Measurements from ENCODE around the gene PCDHGB2. TPM values are rescaled to one million over a fixed set of nuclear protein-coding genes. Genes with fewer than 3 reads are reported as not detected.
A peak's percentile ranks its signal among the peaks of the same experiment; 100 is the strongest.

The PCDHGB2 gene
- total and polyA plus RNA-seq, 7 donors: 0.10 to 2.4 (median 1.2) TPM

DNA sequence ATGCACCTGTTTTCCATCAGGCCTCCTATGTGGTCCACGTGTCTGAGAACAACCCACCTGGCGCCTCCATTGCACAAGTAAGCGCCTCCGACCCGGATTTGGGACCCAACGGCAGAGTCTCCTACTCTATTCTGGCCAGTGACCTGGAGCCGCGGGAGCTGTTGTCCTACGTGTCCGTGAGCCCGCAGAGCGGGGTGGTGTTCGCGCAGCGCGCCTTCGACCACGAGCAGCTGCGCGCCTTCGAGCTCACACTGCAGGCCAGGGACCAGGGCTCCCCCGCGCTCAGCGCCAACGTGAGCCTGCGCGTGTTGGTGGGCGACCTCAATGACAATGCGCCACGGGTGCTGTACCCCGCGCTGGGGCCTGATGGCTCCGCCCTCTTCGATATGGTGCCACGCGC is 8.2 kb upstream of the PCDHGB2 start:
- ATAC-seq (no peak), DNase-seq (no peak)
- Histone ChIP-seq H3K27ac (no peak overlapping the region), H3K9me3 (peaks cover 7% of the 10 kb centered on the region), H3K36me3 (ENCODE audit: insufficient read depth in 1 of 2, low read depth in 1 of 2) (no peaks in the 10 kb centered on the region), H3K4me1 (no peaks in the 10 kb centered on the region), H3K4me3 (no peak overlapping the region), H3K27me3 (ENCODE audit: insufficient read depth in 3 of 3, low read length in 2 of 3) (peaks cover 0 to 43% (median 8%) of the 10 kb centered on the region in 3 donors)
- 35 to 40% (median 35%) methylated on average over 30 to 34 of the region's 36 CpGs for WGBS, 3 donors
- intact Hi-C loops (cut with DNase I): no loop called here
- TF ChIP-seq CTCF (IDR thresholded peaks at IDR 0.05): no peak

GRCh38 chr5:141354900-141355469 is 4.8 kb upstream of the PCDHGB2 start, which contains the start of gene PCDHGA4:
Gene PCDHGA4 (plus strand): TSS chr5:141355021. CDS start chr5:141355108, 87 bp downstream.
- intact Hi-C loops (cut with DNase I): no loop called here
- peak in 1 of 2 donors; percentile 44 for DNase-seq
- ATAC-seq: peak in 3 of 4 donors; percentile 23 to 68 (median 55)
- H3K36me3 ChIP-seq (ENCODE audit: insufficient read depth in 1 of 2, low read depth in 1 of 2): no peaks in the 10 kb centered on the region
- H3K27me3 ChIP-seq (ENCODE audit: insufficient read depth in 3 of 3, low read length in 2 of 3): peaks cover 0 to 57% (median 9%) of the 10 kb centered on the region in 3 donors
- H3K4me1 ChIP-seq: no peaks in the 10 kb centered on the region
- peaks cover 14% of the 10 kb centered on the region for H3K9me3 ChIP-seq
- H3K4me3 ChIP-seq: peak within 1 kb of the TSS; percentile 59
- WGBS, 3 donors: 19% methylated on average over 29 of the region's 29 CpGs
- TF ChIP-seq CTCF (IDR thresholded peaks at IDR 0.05): peak; percentile 43
- no peak within 1 kb of the TSS for H3K27ac ChIP-seq

GRCh38 chr5:141355641-141356040 is 4.2 kb upstream of the PCDHGB2 start:
- H3K36me3 ChIP-seq (ENCODE audit: insufficient read depth in 1 of 2, low read depth in 1 of 2): no peaks in the 10 kb centered on the region
- H3K4me1 ChIP-seq: no peaks in the 10 kb centered on the region
- 49 to 55% (median 52%) methylated on average over 24 of the region's 24 CpGs for WGBS, 3 donors
- peaks cover 16% of the 10 kb centered on the region for H3K9me3 ChIP-seq
- H3K4me3 ChIP-seq: peak overlapping the region; percentile 59
- DNase-seq (no peak), ATAC-seq (peak in 1 of 4 donors; percentile 36)
- H3K27me3 ChIP-seq (ENCODE audit: insufficient read depth in 3 of 3, low read length in 2 of 3): peaks cover 0 to 59% (median 11%) of the 10 kb centered on the region in 3 donors
- no peak overlapping the region for H3K27ac ChIP-seq
- intact Hi-C loops (cut with DNase I): no loop called here
- no peak for TF ChIP-seq CTCF (IDR thresholded peaks at IDR 0.05)

- intact Hi-C loops (cut with DNase I): no loop called here
- Histone ChIP-seq H3K27ac (no peak overlapping the region), H3K9me3 (peaks cover 20% of the 10 kb centered on the region), H3K27me3 (ENCODE audit: insufficient read depth in 3 of 3, low read length in 2 of 3) (peaks cover 0 to 59% (median 13%) of the 10 kb centered on the region in 3 donors), H3K4me1 (no peaks in the 10 kb centered on the region), H3K36me3 (ENCODE audit: insufficient read depth in 1 of 2, low read depth in 1 of 2) (no peaks in the 10 kb centered on the region), H3K4me3 (peak overlapping the region; percentile 59)
- no peak for DNase-seq
- TF ChIP-seq CTCF (IDR thresholded peaks at IDR 0.05): no peak
- no peak for ATAC-seq
- 68 to 77% (median 74%) methylated on average over 5 of the region's 5 CpGs for WGBS, 3 donors
Observed at GRCh38 chr5:141356133-141356532, 3.7 kb upstream of the PCDHGB2 start.

DNA sequence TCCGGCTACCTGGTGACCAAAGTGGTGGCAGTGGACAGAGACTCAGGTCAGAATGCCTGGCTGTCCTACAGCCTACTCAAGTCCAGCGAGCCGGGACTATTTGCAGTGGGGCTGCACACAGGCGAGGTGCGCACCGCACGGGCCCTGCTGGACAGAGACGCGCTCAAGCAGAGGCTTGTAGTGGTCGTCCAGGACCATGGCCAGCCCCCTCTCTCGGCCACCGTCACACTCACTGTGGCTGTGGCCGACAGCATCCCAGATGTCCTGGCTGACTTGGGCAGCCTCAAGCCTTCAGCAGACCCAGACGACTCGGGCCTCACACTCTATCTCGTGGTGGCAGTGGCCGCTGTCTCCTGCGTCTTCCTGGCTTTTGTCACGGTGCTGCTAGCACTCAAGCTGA is 2.8 kb upstream of the PCDHGB2 start:
- no peak overlapping the region for H3K4me3 ChIP-seq
- intact Hi-C loops (cut with DNase I): no loop called here
- TF ChIP-seq CTCF (IDR thresholded peaks at IDR 0.05): no peak
- 39 to 60% (median 52%) methylated on average over 19 of the region's 19 CpGs for WGBS, 3 donors
- ATAC-seq: peak in 1 of 4 donors; percentile 25
- H3K4me1 ChIP-seq: no peaks in the 10 kb centered on the region
- peak in 1 of 2 donors; percentile 35 for DNase-seq
- H3K9me3 ChIP-seq: peaks cover 23% of the 10 kb centered on the region
- H3K36me3 ChIP-seq (ENCODE audit: insufficient read depth in 1 of 2, low read depth in 1 of 2): no peaks in the 10 kb centered on the region
- H3K27ac ChIP-seq: no peak overlapping the region
- H3K27me3 ChIP-seq (ENCODE audit: insufficient read depth in 3 of 3, low read length in 2 of 3): peaks cover 0 to 62% (median 17%) of the 10 kb centered on the region in 3 donors

Data from psoas muscle (tissue), 8 donors.